Right lobe of liver (tissue), 6 donors: Measurements from ENCODE around the gene DOCK1. TPM values are rescaled to one million over a fixed set of nuclear protein-coding genes. Genes with fewer than 3 reads are reported as not detected.

ENCODE experiments used
- ATAC-seq, 4 donors: fragments of 200-7000 bp; cut with Tn5 transposase; one replicate each; pipeline ENCODE4 v1.9.1; 2020; ENCODE audit warnings: mild to moderate bottlenecking in 4 of 4, moderate library complexity in 4 of 4
- DNase-seq, 3 donors: peaks; one replicate each; pipeline ENCODE4 v3.0.0-alpha.2; 2020
- H3K27ac ChIP-seq, 3 donors: fragments of 200-600 bp; one replicate each; pipeline ENCODE4 v1.8.0; 2022
- H3K27me3 ChIP-seq, 2 donors: fragments of 200-600 bp; one replicate each; pipeline ENCODE4 v1.8.0; 2022
- H3K36me3 ChIP-seq, 4 donors: fragments of 200-600 bp; sonication (generic) in 1 of 4; one replicate each; pipeline versions ENCODE4 v1.5.1 to v1.8.0; 2017 to 2022; ENCODE audit warnings: control low read depth in 1 of 4
- H3K4me1 ChIP-seq, 4 donors: fragments of 200-600 bp; sonication (generic) in 1 of 4; one replicate each; pipeline versions ENCODE4 v1.5.1 to v1.8.0; 2017 to 2022; ENCODE audit warnings: control low read depth in 1 of 4
- H3K4me3 ChIP-seq, 3 donors: fragments of 200-600 bp; one replicate each; pipeline ENCODE4 v1.8.0; 2022
- H3K9me3 ChIP-seq, 4 donors: fragments of 200-600 bp; sonication (generic) in 1 of 4; one replicate each; pipeline versions ENCODE4 v1.5.1 to v1.8.0; 2017 to 2022; ENCODE audit warnings: control low read depth in 1 of 4
- CTCF ChIP-seq, 4 donors: fragments of 200-600 bp in 3 of 4; fragments of 450-650 bp in 1 of 4; IDR thresholded peaks; one replicate each; pipeline versions ENCODE4 v1.5.1 to v1.8.0; 2016 to 2022; ENCODE audit warnings: antibody characterized with exemption in 4 of 4, mild to moderate bottlenecking in 2 of 4
- POLR2A ChIP-seq: fragments of 450-650 bp; IDR thresholded peaks from one replicate; pipeline ENCODE4 v1.6.1; 2017; ENCODE audit warnings: antibody characterized with exemption, mild to moderate bottlenecking
- WGBS: methylation state at CpG from one replicate; pipeline ENCODE4 v1.1.6; 2018; ENCODE audit warnings: low coverage, low lambda C conversion rate; ENCODE audit not compliant: insufficient coverage; ENCODE audit errors: missing lambda C conversion rate; 5-methylcytosine and 5-hydroxymethylcytosine counted together
- intact Hi-C, 2 donors: fragments of 100-400 bp; cut with DNase I; formaldehyde crosslinking; loops; one replicate each; pipeline versions ENCODE4 v1.11.2 to v1.14.1; 2022
- total RNA-seq, 6 experiments: library from RNA; depleted of rRNA in 2 of 6; stranded (reverse); fragments of >200 nt in 2 of 6; fragmentation: NEBNext Ultra II Directional in 3 of 6; extraction: Animal tissue kit (Norgen Biotek cat#: 25700) in 3 of 6; gene quantifications; one replicate each; pipeline versions ENCODE4 v1.1.0 to v1.2.4, GENCODE V29; 2016 to 2023
- donor health status: DM: no; HTN: yes; CAD: no.
- donor health status: DM: no; HTN: no; CAD: no.
- donor health status: DM: no; HTN: no; CAD: no.
- donor health status: DM: no; HTN: yes; CAD: no.
- donor health status: DM: no; HTN: yes; CAD: no.

Gene DOCK1
- total RNA-seq, 6 experiments from 2014 or later = 13.8 to 17.8 (median 14.6) TPM

DNA sequence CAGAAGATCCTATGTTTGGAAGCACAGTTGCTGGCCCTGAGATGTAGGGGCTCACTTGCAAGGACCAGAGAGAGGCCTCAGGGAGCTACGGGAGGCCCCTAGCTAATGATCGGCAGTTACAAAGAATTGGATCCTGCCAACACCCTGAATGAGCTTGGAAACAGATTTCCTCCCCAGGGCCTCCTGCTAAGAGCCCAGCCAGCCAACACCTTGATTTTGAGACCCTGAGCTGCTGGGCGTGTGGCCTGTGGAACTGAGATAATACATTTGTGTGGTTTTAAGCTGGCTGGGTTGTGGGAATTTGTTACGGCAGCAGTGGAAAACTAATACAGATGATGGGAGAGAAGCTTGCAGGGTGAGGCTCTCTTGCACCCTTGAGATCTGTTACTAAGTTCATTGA, 3.9 kb downstream of the DOCK1 start:
- TF ChIP-seq POLR2A = no peak
- no peak for TF ChIP-seq CTCF (IDR thresholded peaks at IDR 0.05)
- ATAC-seq (no peak), DNase-seq (no peak)
- 100% methylated on average over 2 of the region's 4 CpGs for WGBS
- H3K27ac ChIP-seq = no peak overlapping the region
- H3K9me3 ChIP-seq = no peaks in the 10 kb centered on the region
- intact Hi-C loops = no loop called here
- no peak overlapping the region for H3K4me3 ChIP-seq
- H3K36me3 ChIP-seq = no peaks in the 10 kb centered on the region
- no peaks in the 10 kb centered on the region for H3K27me3 ChIP-seq
- peaks cover 0 to 6% (median 0%) of the 10 kb centered on the region in 4 donors for H3K4me1 ChIP-seq

DNA sequence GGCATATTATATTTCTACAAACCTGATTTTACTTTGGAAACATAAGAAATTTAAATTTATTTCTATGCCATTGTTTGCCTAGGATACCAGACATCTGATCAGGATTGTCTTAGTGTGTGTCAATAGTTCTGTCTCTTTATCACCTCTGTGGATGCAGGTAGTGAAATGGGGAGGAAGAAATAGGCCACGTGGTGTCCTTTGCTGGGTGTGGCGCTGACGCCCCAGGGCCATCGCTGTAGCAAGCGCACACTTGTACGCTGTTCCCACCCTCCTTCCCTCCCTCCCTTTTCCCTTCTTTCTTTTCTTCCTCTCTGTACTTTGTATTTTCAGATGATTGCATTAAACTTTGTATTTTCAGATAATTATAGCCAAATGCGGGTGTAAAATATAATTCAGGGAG, 5.0 kb downstream of the DOCK1 start:
- no peaks in the 10 kb centered on the region for H3K27me3 ChIP-seq
- DNase-seq (no peak), ATAC-seq (no peak)
- no peak overlapping the region for H3K27ac ChIP-seq
- H3K4me1 ChIP-seq = no peaks in the 10 kb centered on the region
- WGBS = 93% methylated on average over 7 of the region's 7 CpGs
- no peak for TF ChIP-seq POLR2A
- no peak for TF ChIP-seq CTCF (IDR thresholded peaks at IDR 0.05)
- no peaks in the 10 kb centered on the region for H3K36me3 ChIP-seq
- no peak overlapping the region for H3K4me3 ChIP-seq
- intact Hi-C loops = no loop called here
- H3K9me3 ChIP-seq = no peaks in the 10 kb centered on the region

DNA sequence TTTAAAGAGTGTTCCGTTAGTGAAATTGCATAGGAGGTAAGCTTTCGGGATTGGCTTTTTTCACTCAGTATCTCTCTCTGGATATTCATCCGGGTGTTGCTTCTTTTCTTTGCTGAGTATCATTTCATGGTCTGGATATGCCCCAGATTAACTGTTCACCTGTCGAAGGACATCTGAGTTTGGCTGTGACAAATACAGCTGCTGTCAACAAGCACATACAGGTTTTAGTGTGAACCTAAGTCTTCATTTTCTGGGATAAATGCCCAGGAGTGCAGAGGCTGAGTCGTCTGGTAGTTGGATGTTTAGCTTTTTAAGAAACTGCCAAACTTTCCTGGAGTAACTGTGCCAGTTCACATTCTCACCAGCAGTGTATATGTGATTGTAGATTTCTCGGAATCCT, 5.6 kb downstream of the DOCK1 start:
- no peaks in the 10 kb centered on the region for H3K4me1 ChIP-seq
- DNase-seq (no peak), ATAC-seq (no peak)
- no peak overlapping the region for H3K4me3 ChIP-seq
- WGBS = 79% methylated on average over 5 of the region's 6 CpGs
- no peaks in the 10 kb centered on the region for H3K27me3 ChIP-seq
- no peaks in the 10 kb centered on the region for H3K9me3 ChIP-seq
- no peaks in the 10 kb centered on the region for H3K36me3 ChIP-seq
- TF ChIP-seq CTCF (IDR thresholded peaks at IDR 0.05) (no peak), POLR2A (no peak)
- intact Hi-C loops = no loop called here
- H3K27ac ChIP-seq = no peak overlapping the region

- intact Hi-C loops = no loop called here
- H3K4me1 ChIP-seq = no peaks in the 10 kb centered on the region
- H3K36me3 ChIP-seq = no peaks in the 10 kb centered on the region
- no peak overlapping the region for H3K4me3 ChIP-seq
- no peaks in the 10 kb centered on the region for H3K9me3 ChIP-seq
- H3K27me3 ChIP-seq = no peaks in the 10 kb centered on the region
- 90% methylated on average over 7 of the region's 11 CpGs for WGBS
- DNase-seq (no peak), ATAC-seq (no peak)
- no peak for TF ChIP-seq CTCF (IDR thresholded peaks at IDR 0.05)
- no peak for TF ChIP-seq POLR2A
- no peak overlapping the region for H3K27ac ChIP-seq
Measured at GRCh38 chr10:126911301-126911700, 6.1 kb downstream of the DOCK1 start.

GRCh38 chr10:126913316-126913715, 8.1 kb downstream of the DOCK1 start:
- Histone ChIP-seq H3K27me3 (no peaks in the 10 kb centered on the region), H3K36me3 (no peaks in the 10 kb centered on the region), H3K4me3 (no peak overlapping the region), H3K27ac (no peak overlapping the region), H3K9me3 (no peaks in the 10 kb centered on the region), H3K4me1 (peaks cover 0 to 15% (median 6%) of the 10 kb centered on the region in 4 donors)
- TF ChIP-seq CTCF (IDR thresholded peaks at IDR 0.05) (no peak), POLR2A (no peak)
- 92% methylated on average over 4 of the region's 11 CpGs for WGBS
- intact Hi-C loops = no loop called here
- ATAC-seq (no peak), DNase-seq (no peak)
